BJ (cell line): ENCODE measurements around the gene PSMA4. TPM values are rescaled to one million over a fixed set of nuclear protein-coding genes. Genes with fewer than 3 reads are reported as not detected.
"Not testable (repeated sequence)": the region's sequence is repeated elsewhere in the genome, so short reads cannot be mapped to it uniquely, and the experiment has no call there.

Source experiments
- CTCF ChIA-PET: fragments of 350-600 bp; formaldehyde crosslinking; extraction: SDS; loops from one replicate; lab custom pipeline; 2021; ENCODE audit warnings: antibody characterized with exemption, inconsistent platforms; lab: Yijun Ruan, JAX
- POLR2A ChIA-PET: fragments of 300-600 bp; sonication (Branson Sonifier 250); formaldehyde crosslinking; extraction: SDS; loops from one replicate; lab custom pipeline; 2021; ENCODE audit warnings: antibody characterized with exemption; lab: Charles Lee
- DNase-seq: peaks from one replicate; pipeline ENCODE4 v3.0.0-alpha.2; 2011; ENCODE audit warnings: low read depth
- H3K27me3 ChIP-seq: 2 replicates; pipeline ENCODE4 v1.6.0; 2011; ENCODE audit warnings: low read length; ENCODE audit not compliant: control insufficient read depth, insufficient read depth
- H3K36me3 ChIP-seq: 2 replicates; pipeline ENCODE4 v1.5.1; 2011; ENCODE audit warnings: low read length; ENCODE audit not compliant: control insufficient read depth, insufficient read depth
- H3K4me3 ChIP-seq: 2 replicates; pipeline ENCODE4 v1.5.1; 2011; ENCODE audit warnings: low read depth, mild to moderate bottlenecking, control low read depth, low read length
- polyA plus RNA-seq: library from polyadenylated mRNA; depleted of rRNA; stranded (reverse); fragments of >200 nt; gene quantifications from 2 replicates; pipeline ENCODE4 v1.2.3, GENCODE V29; 2011
- TF ChIP-seq, protein P1 (sequence below): IDR thresholded peaks from 2 replicates; pipeline ENCODE4 v1.5.1; 2011; ENCODE audit warnings: low read depth, mild to moderate bottlenecking, control low read depth, inconsistent platforms, low read length, moderate library complexity; ENCODE audit not compliant: insufficient read depth

The PSMA4 gene
- polyA plus RNA-seq, 1 experiment, result 115 TPM

DNA sequence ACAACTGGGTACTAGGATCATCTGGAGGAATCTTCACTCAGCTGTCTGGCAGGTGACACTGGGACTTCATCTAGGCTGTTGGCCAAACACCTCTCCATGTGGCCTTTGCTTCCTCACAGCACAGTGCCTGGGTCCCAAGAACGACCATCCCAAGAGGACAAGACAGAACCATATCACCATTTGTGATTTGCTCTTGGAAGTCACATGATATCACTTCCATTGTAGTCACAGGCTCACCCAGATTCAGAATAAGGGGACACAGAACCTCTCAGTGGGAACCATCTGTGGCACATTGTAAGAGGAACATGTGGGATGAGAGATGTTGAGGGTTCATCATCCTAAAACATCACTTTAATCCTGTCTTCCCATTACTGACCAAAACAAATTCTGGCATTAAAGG lies 1.9 kb upstream of the PSMA4 start:
- POLR2A ChIA-PET, result no interaction called here

DNA sequence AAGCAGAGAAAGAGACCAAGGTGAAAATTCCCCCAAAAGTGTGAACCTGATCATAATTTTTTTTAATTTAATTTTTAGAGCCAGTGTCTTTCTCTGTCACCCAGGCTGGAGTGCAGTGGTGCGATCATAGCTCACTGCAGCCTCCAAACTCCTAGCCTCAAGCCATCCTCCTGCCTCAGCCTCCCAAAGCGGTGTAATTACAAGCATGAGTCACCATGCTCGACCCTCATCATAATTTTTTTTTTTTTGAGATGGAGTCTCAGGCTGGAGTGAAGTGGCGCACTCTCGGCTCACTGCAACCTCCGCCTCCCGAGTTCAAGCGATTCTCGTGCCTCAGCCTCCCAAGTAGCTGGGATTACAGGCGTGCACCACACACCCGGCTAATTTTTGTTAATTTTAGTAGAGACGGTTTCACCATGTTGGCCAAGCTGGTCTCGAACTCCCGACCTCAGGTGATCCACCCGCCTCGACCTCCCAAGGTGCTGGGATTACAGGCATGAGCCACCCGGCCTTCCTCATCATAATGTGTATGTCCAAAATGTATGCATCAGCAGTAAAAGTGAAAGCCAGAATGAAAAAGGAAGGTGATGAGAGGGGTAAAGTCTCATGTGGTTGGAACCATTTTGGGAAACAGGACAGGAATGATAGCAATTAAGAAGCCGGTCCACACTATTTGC lies 642 bp upstream of the PSMA4 start:
- H3K27me3 ChIP-seq, POLR2A ChIA-PET, CTCF ChIA-PET, DNase-seq, H3K36me3 ChIP-seq: not testable (repeated sequence)
- peak overlapping the region; percentile 63 for H3K4me3 ChIP-seq

More for the DNA sequence above, 1.9 kb upstream of the PSMA4 start:
- Histone ChIP-seq H3K36me3 (peaks cover 3% of the 10 kb centered on the region), H3K4me3 (no peak overlapping the region), H3K27me3 (no peaks in the 10 kb centered on the region)
- no peak for DNase-seq
- CTCF ChIA-PET, result interaction anchor here (0.9 kb wide), 1 partner anchor 8 kb away, joined by 3 read pairs; no protein-coding TSS in a partner anchor
- TF ChIP-seq, protein P1, sequence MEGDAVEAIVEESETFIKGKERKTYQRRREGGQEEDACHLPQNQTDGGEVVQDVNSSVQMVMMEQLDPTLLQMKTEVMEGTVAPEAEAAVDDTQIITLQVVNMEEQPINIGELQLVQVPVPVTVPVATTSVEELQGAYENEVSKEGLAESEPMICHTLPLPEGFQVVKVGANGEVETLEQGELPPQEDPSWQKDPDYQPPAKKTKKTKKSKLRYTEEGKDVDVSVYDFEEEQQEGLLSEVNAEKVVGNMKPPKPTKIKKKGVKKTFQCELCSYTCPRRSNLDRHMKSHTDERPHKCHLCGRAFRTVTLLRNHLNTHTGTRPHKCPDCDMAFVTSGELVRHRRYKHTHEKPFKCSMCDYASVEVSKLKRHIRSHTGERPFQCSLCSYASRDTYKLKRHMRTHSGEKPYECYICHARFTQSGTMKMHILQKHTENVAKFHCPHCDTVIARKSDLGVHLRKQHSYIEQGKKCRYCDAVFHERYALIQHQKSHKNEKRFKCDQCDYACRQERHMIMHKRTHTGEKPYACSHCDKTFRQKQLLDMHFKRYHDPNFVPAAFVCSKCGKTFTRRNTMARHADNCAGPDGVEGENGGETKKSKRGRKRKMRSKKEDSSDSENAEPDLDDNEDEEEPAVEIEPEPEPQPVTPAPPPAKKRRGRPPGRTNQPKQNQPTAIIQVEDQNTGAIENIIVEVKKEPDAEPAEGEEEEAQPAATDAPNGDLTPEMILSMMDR, result no peak

DNA sequence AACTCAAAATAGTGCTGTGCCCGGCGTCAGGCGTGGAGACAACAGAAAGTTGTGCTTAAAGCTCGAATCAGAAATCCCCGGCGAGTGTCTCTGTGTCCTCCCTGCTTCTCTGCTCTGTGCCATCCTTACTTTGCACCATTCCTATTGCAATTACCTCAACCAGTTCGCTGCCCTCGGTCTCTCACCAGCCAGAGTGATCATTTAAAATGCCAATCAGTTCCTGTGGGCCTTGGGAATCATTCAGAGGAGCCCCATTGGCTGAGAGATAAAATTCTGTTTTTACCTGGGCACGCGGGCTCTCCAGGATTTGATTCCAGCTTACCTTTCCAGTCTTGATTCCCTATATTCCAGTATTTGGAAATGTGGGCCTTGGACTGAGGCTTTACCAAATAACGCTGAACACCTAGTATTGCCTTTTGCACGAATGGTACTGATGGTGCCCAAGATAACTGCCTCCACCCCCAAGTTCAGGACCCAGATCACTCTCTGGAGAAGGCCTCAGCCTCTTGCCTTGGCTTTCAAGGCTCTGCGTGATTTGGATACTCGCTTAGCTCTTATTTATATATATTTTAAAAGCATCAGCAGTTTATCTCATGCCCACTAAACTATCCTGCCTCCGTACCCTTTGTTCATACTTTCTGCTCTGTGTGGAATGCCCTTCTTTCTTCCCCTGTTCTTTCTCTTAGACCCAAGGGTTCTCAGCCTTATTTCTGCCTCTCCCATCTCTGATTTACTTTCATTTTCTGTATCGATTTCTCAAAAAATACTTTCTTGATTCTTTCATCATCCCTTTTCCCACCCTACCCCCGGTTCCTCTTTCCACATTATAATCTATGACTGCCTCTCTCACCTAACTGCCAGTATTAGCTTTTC lies 863 bp downstream of the PSMA4 start:
- ChIA-PET CTCF (interaction anchor here (0.6 to 1.1 kb wide), 2 partner anchors 8 to 129 kb away, joined by 3 read pairs; no protein-coding TSS in a partner anchor), POLR2A (interaction anchor here (0.6 kb wide), 2 partner anchors 8 to 26 kb away, joined by 3 to 5 read pairs; no protein-coding TSS in a partner anchor)
- TF ChIP-seq, protein P1, result no peak
- H3K4me3 ChIP-seq, result peak overlapping the region; percentile 63
- no peaks in the 10 kb centered on the region for H3K27me3 ChIP-seq
- peaks cover 7% of the 10 kb centered on the region for H3K36me3 ChIP-seq
- DNase-seq, result no peak

DNA sequence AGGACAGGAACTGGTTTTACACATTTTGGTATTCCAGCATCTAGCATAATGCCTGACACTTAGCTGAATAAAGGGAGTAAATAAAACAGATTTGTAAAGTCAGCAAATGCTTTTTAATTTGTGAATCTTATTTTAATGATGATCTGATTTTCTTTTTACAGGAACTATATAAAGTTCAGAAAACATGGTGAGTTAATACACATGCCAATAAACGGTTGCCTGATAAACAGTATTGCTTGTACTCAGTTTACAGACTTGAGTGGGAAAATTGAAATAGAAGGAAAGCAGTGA lies 1.4 kb downstream of the PSMA4 start:
- Histone ChIP-seq H3K4me3 (peak overlapping the region; percentile 63), H3K36me3 (peaks cover 8% of the 10 kb centered on the region), H3K27me3 (no peaks in the 10 kb centered on the region)
- DNase-seq, result no peak
- ChIA-PET POLR2A (no interaction called here), CTCF (no interaction called here)
- TF ChIP-seq, protein P1, result no peak

DNA sequence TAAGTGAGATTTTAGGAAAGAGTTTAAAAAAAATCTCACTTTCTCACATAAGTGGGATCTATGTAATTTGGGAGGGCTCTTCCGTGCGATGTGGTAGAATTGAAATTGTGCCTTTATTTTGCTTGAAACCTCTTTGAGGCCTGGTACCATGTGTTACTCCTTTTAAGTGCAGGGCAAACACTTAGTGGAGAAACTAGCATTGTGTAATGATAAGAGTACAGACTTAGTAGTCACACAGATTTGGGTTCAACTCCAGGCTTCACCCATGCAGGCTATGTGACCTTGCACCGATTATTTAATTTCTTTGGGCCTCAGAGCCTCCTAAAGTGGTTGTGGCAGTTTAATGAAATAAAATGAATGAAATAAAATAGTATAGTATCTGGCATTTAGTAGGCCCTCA lies 2.4 kb downstream of the PSMA4 start:
- peaks cover 8% of the 10 kb centered on the region for H3K36me3 ChIP-seq
- ChIA-PET CTCF (no interaction called here), POLR2A (no interaction called here)

More for the DNA sequence above, 2.4 kb downstream of the PSMA4 start:
- H3K27me3 ChIP-seq, result no peaks in the 10 kb centered on the region
- no peak overlapping the region for H3K4me3 ChIP-seq
- TF ChIP-seq, protein P1, result no peak
- no peak for DNase-seq
